GM21576 (cell line): Measurements from ENCODE around the gene FRMD3.

ENCODE experiments used
- ATAC-seq: cut with Tn5 transposase; IDR thresholded peaks from one replicate; pipeline ENCODE4 v1.9.1; 2021; ENCODE audit warnings: mild to moderate bottlenecking, moderate library complexity; ENCODE audit not compliant: unreplicated experiment

FRMD3 gene

DNA sequence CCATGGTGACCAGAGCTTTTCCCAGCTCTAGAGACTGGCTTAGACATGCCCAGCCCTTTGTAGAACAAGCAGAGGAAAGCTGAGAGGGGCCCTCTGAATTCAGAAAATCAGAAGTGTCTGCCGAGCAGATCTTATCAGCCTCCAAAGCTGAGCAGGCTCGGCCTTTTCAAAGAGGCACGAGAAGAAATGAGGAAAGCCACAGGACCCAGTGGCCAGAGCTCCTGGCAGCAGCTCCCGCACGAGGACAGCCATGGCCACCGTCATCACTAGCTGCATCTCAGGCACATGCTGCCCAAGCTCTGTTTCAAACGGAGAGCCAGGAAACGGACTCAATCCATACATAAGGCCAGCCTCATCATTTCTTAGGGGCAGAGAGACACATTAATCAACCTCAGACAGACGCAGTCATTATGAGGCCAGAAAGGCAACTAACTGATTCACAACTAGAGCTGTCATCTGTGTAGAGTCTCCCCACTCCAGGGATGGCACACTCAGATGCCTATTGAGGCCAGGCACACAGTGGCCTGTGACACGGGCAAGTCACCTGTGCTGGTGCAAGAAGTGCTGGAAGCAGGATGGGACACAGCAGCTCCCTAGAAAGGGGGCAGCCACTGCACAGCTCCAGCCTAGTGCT, 194.7 kb downstream of the FRMD3 start:
- ATAC-seq: no peak

DNA sequence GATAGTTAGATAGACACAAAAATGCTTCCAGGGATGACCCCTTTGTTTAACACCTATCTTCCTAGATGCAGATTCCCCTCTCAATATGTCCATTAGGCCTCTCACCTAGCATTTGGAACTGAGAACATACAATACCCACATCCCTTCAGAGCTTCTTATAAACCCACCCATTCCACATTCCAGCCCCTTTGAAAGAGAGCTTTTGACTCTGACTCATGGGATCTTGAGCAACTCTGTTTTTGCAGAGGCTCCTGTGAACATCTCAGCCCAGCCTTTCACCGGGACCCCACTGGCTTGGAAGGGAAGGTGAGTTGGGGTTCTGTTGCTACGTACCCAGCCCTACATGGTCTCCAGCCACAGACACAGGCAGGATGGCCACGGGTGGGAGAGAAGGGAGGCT, 195.5 kb downstream of the FRMD3 start:
- ATAC-seq: no peak

GRCh38 chr9:83342006-83342405, 196.2 kb downstream of the FRMD3 start:
- no peak for ATAC-seq

- no peak for ATAC-seq
Observed at GRCh38 chr9:83340451-83340850, 197.8 kb downstream of the FRMD3 start.

GRCh38 chr9:83339435-83339834, 198.8 kb downstream of the FRMD3 start:
- no peak for ATAC-seq

DNA sequence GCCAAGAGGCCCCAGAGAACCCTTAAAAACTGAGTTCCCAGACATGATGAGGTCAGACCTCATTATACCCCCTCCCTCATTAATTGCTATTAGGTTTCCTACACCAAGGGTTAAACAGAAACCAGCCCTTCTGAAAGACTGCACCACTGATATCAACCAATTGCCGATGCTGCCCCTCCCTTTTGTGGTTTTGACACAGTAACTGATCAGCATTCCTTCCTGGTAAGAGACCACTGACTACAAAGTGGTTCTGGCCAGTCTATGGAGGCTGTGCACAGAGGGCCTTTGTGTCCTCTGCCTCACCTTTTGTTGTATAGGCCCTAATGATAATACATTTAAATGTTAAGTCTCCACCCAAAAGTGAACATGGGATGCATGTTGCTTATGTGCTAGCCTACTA, 201.5 kb downstream of the FRMD3 start:
- no peak for ATAC-seq

GRCh38 chr9:83334320-83334719, 203.9 kb downstream of the FRMD3 start:
- ATAC-seq: peak; percentile 77

DNA sequence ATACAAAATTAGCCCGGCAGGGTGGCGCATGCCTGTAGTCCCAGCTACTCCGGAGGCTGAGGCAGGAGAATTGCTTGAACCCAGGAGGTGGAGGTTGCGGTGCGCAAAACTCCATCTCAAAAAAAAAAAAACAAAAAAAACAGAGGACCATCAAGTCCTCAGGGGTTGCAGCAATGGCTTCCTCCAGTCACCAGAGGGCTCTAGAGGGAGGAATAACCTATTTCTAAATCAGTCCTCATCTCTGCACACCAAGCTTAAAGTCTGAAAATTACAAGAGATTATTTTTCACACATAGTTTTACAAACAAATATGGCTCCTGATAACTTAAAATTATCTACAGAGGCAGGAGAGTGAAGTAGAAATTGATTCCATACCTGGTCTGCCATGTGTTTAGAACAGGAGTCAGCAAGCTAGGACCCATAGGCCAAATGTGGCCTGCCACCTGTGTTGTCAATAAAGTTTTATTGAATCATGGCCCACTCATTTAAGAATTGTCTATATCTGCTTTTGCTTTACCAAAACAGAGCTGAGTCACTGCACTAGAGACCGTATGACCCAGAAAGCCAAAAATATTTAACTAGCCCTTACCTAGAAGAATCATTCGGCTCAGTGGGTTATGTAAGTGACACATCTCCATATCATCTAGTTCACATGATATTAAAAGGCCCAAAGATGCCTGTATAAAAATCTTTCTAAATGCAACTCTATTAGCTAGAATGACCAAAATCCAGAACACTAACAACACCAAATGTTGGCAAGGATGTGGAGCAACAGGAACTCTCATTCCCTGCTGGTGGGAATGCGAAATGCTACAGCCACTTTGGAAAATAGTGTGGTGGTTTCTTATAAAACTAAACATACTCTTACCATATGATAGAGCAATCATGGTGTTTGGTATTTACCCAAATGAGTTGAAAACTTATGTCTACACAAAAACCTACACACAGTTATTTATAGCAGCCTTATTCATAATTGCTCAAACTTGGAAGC, 207.7 kb downstream of the FRMD3 start:
- no peak for ATAC-seq

DNA sequence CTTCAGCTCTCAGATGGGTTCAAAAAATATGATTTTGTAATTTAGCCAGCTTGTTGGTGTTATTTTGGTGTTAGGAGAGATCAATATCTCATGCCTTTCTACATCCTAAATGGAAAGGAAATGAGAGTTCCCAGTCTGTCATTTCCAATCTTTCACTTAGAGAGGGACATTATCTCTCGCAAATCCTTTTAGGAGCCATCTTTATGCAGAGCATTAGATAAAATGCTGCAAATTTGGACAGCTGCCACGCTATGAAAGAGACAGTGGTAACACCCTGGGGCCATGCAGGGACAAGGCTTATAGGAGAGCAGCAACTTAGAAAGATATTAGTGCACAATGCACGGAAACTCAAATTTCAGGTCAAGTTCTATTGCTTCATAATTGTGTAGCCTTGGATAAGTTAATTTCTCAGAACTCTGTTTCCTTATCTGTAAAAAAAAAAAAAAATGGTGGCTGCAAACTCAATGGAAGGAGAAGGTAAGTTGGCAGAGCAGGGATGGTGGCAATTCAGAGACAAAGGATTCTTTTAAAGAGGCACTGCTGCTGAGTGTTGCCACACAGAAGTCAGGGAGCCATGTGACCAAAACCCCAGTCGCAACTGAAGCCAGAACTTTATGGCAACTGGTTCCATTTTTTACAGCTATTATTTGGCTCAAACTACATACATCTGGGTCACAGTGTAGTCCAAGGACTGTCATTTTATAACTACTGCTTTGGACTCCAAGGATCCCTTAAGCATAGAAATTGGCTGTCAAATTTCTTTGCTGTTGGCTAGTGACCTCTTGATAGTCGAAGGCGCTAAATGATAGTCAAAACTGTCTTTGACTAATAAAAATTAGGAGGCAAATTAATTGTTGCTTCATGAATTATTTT, 210.2 kb downstream of the FRMD3 start:
- ATAC-seq: no peak

GRCh38 chr9:83327323-83327722, 210.9 kb downstream of the FRMD3 start:
- ATAC-seq: no peak

- ATAC-seq: no peak
Observed at GRCh38 chr9:83323148-83323547, 215.1 kb downstream of the FRMD3 start.

GRCh38 chr9:83322438-83322837, 215.8 kb downstream of the FRMD3 start:
- ATAC-seq: no peak

- ATAC-seq: no peak
Observed at GRCh38 chr9:83317244-83317643, 221.0 kb downstream of the FRMD3 start.

DNA sequence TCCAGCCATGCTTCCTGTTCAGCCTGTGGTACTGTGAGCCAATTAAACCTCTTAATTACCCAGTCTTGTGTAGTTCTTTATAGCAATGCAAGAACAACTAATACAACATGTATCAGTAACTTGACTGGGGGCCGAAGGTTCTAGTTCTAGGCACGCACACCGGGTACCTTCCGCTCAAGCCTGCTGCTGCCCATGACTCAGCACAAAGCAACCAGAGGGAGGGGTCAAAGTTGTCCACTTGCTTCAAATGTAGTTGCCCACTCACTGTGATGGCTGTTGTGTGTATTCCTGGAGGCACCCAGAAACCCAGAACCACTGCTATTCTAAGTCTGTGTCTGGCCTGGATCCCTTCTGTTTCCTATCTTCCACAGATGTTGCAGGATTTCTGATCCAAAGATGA, 222.6 kb downstream of the FRMD3 start:
- ATAC-seq: no peak

GRCh38 chr9:83313781-83314180, 224.4 kb downstream of the FRMD3 start:
- no peak for ATAC-seq

GRCh38 chr9:83312537-83312936, 225.7 kb downstream of the FRMD3 start:
- ATAC-seq: no peak

GRCh38 chr9:83307066-83307724, 231.0 kb downstream of the FRMD3 start:
- ATAC-seq: no peak

GRCh38 chr9:83304686-83305085, 233.5 kb downstream of the FRMD3 start:
- no peak for ATAC-seq

DNA sequence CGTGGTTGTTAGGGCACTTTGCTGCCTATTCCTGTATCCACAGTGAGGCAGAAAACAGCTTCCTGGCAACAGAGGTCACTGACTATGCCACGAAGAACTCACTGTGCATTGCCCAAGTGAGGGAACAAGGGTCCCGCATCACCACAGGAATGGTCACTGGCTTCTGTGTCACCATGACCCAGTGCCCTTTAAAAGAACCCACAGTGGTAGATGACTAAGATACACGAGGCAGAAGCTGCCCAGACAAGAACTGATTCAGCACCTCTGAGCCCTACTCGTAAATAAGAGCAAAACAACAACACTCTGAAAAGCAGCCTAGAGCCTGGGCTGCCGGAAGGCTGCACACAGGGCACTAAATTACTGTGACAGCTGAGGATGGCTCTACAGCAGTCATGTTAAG, 238.6 kb downstream of the FRMD3 start:
- no peak for ATAC-seq

GRCh38 chr9:83299094-83299493, 239.1 kb downstream of the FRMD3 start:
- ATAC-seq: no peak

DNA sequence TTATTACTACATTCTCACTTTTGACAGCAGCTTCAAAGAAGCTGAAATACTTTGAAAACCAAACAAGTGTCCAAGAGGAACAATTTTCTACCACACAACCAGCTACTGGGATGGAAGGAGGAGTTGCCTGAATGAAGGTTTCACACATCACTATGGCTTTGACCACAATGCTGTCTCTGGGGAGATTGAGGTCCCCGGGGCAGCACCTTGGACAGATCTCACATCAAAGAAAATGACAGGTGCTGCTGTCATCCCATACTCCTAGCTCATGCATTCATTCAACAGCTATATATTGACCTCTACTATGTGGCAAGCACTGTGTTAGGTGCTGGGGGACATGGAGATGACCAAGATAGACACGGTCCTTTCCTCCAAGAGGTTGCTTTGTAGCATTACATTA, 242.1 kb downstream of the FRMD3 start:
- ATAC-seq: no peak
